CD4-positive, alpha-beta T cell treated with Interleukin-15 for 4 hours (primary cell): ENCODE data around the gene DDX59.
"Not testable (repeated sequence)": the region's sequence is repeated elsewhere in the genome, so short reads cannot be mapped to it uniquely, and the experiment has no call there.

Source experiments
- DNase-seq: peaks from one replicate; pipeline ENCODE4 v3.0.0-alpha.2; 2020; ENCODE audit warnings: low spot score

Gene DDX59

GRCh38 chr1:200670242-200671118 lies 773 bp upstream of the DDX59 start:
- no peak for DNase-seq

- no peak for DNase-seq
These were observed 993 bp downstream of the DDX59 start for GRCh38 chr1:200668514-200669313.

GRCh38 chr1:200666309-200666708 lies 3.4 kb downstream of the DDX59 start:
- no peak for DNase-seq

GRCh38 chr1:200665861-200666260 lies 3.8 kb downstream of the DDX59 start:
- DNase-seq = no peak

- DNase-seq = no peak
These were observed 9.0 kb downstream of the DDX59 start for GRCh38 chr1:200660719-200661118.

GRCh38 chr1:200659269-200659668 lies 10.4 kb downstream of the DDX59 start:
- DNase-seq = no peak

- no peak for DNase-seq
These were observed 11.5 kb downstream of the DDX59 start for GRCh38 chr1:200658037-200658818.

- no peak for DNase-seq
These were observed 15.0 kb downstream of the DDX59 start for GRCh38 chr1:200654660-200655059.

- DNase-seq = no peak
These were observed 16.7 kb downstream of the DDX59 start for GRCh38 chr1:200653022-200653462.

GRCh38 chr1:200652378-200652777 lies 17.3 kb downstream of the DDX59 start:
- DNase-seq = no peak

GRCh38 chr1:200646515-200646914 lies 23.2 kb downstream of the DDX59 start:
- DNase-seq = no peak

- no peak for DNase-seq
These were observed 25.7 kb downstream of the DDX59 start for GRCh38 chr1:200644021-200644420.

- DNase-seq = no peak
These were observed 27.2 kb downstream of the DDX59 start for GRCh38 chr1:200642481-200642880.

- no peak for DNase-seq
These were observed 28.7 kb downstream of the DDX59 start for GRCh38 chr1:200640963-200641401.

- no peak for DNase-seq
These were observed 29.2 kb downstream of the DDX59 start for GRCh38 chr1:200640373-200640962.

GRCh38 chr1:200638073-200638472 lies 31.6 kb downstream of the DDX59 start:
- DNase-seq = no peak

GRCh38 chr1:200636681-200637080 lies 33.0 kb downstream of the DDX59 start:
- DNase-seq = no peak

GRCh38 chr1:200634261-200635122 lies 35.2 kb downstream of the DDX59 start:
- no peak for DNase-seq

GRCh38 chr1:200631375-200631774 lies 38.3 kb downstream of the DDX59 start:
- no peak for DNase-seq

- not testable (repeated sequence) for DNase-seq
These were observed 39.2 kb downstream of the DDX59 start for GRCh38 chr1:200630515-200630899.
